Measurements from ENCODE around the gene CHCHD3.
"Not testable (repeated sequence)": the region's sequence is repeated elsewhere in the genome, so short reads cannot be mapped to it uniquely, and the experiment has no call there.

CHCHD3 gene

DNA sequence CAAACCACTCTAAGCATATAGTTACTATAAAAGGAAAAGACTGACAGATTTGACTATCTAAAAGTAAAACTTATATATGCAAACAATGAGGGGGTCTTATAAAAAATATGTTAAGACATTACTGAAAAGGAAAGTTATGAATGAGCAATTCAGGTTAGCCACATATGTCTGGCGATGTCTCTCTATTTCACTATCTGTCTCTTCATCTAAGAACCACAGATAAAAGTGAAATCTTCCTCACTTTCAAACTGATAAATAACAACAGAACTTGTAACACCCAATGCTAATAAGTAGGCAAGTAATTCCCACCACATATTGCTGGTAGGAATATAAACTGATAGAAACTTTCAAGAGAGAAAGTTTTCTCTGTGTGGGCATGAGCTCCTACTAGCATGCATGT lies 138.2 kb downstream of the CHCHD3 start:
- DNase-seq: no peak

DNA sequence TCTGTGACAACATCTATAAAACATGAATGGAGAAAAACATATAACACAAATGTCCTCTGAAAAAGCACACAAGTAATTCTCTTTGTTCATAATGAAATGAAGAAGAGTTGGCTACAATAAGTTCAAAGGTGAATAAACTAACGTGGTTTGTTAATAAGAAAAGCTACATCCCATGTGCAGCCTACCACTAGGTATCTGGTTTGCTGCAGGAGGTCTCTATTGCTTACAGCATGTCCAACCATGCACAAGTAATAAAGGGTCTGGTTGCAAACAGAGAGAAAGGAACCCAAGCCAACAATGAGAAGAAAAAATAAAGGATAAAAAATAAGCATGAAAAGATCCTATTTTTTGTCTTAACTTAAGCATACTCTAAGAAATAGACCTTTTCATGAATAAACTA lies 139.2 kb downstream of the CHCHD3 start:
- DNase-seq: no peak

DNA sequence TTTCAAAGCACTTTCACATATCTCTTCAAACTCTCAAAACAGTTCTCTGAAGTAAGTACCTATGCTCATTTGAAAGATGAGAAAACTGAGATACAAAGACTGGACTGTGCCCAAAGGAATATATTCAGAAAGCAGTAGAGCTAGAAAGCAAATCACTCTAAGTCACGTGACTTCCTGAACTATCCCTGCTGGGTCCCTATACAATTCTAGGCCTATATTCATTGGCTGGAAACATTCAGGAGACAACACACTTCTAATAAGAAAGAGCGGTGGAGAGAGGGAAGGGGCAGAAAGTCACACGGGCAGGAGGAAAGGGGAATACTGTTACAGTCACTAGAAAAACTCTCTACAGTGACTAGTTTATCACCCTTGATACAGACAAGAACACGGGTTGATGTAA lies 140.0 kb downstream of the CHCHD3 start:
- no peak for DNase-seq

DNA sequence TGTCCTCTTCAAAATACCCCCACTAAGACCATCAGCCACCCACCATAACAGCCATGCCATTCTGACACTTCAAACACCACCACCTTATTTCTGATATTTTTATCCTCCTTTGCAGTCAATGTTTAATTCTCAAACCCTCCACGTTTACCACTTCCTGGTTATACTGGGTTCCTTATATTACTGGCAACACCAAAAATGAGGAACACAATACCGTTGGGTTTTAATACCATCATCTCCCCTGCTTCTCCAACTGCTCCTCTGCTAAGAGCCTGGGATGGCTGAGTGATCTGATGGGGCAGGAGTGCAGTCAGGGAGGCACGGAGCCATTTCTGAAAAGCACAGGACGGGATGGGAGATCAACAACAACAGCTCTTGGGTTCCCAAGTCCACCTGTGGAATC lies 140.5 kb downstream of the CHCHD3 start:
- DNase-seq: no peak

DNA sequence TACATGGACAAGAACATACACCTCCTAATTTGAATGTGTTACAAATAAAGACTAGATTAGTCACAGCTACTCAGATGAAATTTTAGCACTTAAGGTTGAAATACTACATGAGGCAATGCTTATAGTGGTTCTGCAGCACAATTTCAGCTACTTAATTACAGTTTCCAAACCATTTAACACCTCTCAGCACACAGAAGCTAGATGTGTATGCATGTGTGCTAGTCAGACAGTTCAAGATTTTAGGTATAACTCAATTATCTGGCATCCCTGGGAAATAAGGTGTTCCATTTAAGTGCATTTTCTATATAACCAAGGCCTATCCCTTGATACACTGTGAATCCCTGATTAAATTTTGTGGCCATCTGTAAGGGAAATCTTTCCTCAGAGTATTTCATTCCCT lies 141.8 kb downstream of the CHCHD3 start:
- DNase-seq: no peak

DNA sequence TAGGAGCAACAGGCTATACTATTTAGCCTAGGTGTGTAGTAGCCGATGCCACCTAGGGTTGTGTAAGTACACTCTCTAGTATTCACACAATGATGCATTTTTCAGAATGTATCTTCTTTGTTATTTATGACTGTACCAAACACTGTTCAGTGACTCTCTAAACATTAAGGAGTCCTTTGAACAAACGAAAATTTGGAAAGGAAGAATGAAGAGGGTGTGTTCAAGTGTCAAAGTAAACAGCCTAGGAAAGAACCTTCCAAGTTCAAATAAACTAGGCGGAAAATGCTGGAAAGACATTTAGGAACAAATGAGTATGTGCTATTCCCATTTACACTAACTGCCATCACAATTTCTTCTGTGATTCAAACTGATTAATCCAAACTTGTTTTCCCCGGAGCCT lies 142.4 kb downstream of the CHCHD3 start:
- DNase-seq: no peak

DNA sequence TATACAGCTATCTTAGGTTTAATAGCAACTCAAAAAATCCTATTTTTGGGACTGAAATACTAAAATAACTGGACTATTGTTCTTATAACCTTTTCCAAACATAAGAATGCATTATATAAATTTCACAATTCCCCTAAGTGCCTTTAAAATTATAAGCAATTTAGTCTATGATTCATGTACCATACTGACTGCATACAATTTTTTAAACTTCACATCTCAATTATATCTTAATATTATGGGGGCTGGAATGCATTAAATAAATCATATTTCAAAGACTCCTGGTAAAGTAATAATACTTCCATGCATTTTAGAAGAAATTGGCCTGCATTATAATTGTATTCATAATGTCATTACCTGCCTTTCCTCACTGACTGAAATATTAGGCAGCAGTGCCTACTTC lies 144.6 kb downstream of the CHCHD3 start:
- no peak for DNase-seq

DNA sequence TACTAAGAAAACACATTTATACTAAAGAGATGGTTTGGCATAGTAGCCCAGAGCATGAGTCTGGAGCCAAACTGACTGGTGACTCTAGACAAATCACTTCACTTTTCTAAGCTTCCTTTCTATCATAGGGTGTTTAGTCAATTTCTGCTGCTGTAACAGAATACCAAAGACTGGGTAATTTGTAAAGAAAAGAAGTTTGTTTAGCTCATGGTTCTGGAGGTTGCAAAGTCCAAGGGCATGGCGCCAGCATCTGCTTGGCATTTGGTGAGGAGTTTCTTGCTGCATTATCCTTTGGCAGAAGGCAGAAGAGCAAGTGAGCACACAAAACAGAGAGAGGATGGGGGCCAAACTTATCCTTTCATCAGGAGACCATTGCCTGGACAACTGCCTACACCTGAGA lies 146.3 kb downstream of the CHCHD3 start:
- DNase-seq: no peak

DNA sequence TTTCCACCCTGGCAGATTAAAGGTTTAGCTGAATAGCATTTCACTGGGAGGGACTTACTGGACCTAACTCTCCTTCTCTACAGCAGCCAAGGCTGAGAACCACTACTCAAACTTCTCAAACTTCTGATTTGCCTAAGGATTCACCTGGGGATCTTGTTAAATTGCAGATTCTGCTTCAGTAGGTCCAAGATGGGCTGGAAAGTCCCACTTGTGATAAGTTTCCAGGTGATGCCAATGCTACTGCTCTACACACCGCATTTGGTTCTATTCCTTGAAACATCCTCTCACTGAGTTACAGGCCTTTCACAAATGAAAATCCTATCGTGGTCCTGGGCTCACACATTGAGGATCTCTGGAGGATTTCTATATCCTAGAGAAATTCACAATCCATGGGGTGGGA lies 147.9 kb downstream of the CHCHD3 start:
- DNase-seq: no peak

DNA sequence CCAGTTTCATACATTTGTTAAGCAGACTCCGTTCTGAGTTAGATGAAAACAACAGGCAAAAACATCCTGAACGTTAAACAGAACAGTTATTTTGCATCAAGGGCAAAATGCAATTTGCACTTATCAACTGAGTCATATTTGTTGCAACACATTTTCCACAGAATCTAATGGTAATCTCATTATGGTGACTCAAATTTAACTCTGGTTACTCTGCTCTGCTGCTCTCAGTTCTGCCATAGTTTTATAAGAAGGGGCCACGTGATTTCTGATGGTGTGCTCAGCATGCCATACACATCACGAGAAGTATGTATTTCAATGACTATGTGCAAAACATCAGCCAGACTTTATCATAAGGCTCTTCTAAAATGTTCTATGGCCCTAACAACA lies 148.8 kb downstream of the CHCHD3 start:
- no peak for DNase-seq

DNA sequence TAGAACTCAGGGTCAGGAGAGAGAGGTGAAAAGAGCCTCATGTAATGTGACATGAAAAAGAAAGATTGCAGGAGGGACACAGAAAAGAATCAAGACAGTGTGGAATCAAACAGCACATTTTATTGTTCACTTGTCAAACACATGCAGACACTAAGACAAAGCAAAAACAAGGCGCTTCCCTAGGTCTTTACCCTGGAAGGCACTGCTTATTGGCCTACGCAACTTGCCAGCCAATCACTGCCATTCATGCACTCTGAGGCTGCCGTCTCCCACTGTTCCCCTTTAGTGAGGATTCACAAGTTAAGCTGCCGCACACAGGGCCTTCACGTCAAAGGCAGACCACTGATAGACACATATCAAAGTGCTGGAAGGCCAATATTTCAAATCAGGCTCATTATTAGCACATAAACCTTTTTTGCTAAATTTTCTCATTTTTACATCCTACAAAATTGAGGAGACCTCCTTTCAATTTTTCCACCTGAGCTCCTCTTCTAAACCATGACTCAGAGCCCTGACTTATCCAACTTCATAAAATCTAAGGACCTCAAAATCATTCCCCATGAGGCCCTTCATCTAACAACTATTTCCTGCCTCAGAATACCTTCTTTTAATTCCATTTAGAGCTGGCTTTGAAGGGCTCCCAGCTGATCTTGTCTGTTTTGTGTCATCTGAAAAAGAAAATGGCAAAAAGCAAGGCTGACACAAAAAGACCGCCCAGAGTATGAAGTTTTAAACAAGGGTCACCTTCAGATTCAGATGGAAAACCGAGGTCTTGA lies 149.4 kb downstream of the CHCHD3 start:
- DNase-seq: no peak

DNA sequence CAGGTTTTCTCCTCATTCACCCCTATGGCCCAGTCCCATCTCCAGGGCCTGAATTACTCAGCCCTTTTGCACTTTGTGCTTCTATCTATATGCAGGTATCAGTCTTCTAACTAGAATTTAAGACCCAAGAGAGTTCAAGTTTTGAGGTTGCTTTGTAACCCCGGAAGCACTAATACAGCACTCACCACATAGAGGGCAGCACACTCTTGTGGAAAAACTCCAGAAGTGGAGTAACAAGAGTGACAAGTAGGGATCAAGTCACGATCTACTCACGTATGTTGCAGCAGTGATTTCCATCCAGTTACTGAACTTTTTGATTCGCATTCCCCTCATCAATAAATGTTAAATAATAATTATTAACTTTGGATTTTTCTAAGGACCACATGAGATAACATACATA lies 151.0 kb downstream of the CHCHD3 start:
- DNase-seq: no peak

DNA sequence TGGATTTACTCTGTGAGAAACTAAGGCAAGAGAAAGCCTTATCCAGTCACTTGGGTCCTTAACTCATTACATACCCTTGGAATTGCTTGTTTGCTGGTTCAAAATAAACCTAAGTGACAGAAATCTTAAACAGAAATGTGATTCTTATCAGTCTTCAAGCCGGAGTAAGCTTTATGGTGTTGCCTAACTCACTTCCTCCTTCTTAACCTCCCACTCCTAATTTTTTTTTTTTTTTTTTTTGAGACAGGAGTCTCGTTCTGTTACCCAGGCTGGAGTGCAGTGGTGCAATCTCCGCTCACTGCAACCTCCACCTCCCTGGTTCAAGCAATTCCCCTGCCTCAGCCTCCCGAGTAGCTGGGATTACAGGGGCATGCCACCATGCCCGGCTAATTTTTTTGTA lies 151.9 kb downstream of the CHCHD3 start:
- DNase-seq: not testable (repeated sequence)

DNA sequence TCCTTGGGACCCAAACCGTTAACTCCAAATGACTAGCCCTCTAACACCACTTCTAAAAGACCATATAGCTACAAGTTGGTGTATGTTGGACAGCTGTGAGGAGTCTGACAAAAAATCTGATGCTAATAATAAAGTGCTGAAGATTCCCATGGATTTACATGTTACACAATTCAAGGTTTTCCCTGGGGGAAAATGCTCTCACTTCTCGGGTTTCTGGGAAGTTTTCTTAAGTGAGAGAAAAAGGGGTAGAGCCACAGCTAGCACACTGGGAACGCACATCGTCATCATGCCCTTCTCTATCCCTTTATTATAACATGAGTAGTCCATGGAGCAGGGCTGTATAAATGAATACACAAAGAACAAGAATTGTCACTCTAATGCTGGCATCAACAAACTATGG lies 162.1 kb downstream of the CHCHD3 start:
- no peak for DNase-seq

DNA sequence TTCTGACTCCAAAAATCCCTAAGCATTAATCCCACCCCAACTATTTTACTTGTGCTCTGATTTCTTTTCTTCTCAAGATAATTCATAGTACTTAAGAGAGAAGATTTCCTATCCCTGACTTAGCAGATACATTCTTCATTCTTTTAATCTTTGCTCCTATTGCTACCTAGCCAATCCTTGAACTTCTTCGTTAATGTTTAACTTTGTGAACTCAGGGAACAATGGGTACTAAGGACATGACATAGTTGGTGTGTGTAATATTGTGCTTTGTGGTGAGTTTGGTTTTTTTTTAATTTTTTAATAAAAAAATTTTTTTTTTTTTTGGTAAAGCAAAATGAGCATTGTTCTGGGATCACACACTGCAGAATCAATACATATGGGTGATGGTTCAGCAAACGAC lies 166.2 kb downstream of the CHCHD3 start:
- no peak for DNase-seq

DNA sequence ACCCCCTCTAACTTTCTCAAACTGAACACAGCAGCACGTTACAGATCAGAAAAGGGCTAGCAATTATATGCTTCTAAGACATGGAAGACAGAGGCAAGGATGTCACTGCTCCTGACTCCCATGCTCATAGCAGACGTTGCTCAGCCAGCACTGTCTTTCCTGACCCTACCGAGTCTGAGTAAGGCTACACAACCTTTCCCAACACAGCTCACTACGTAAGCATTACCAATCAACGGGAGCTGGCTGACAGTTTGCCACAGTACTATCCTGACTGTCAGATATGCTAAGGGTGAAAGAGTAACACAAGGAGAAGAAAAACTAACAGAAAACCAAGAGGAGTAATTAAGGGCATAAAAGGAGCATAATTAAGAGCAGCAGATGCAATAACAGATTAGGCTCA lies 171.2 kb downstream of the CHCHD3 start:
- no peak for DNase-seq

DNA sequence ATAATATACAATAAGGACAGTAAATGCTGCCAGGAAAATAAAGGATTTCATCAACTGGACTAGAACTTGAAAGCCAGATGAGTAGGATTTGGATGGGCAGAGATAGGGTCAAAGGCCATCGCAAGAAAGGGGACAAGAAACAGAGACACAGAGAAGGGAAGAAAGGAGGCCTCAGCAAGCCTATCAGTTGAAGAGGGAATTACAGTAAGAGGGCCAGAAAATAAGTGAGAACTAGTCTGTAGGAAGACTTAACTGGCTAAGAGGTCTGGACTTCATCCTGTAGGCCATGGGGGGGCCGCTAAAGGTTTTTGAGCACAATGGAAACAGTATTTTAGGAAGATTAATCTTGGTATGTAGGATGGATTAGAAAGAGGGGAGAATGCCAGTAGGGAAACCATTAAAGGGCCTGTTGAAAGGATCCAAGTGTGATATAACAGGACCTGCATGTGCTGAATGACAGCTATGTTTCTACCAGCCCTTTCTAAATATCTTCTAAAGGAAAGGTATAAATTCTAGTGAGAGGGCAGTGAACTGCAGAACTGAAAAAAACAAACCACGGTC lies 174.4 kb downstream of the CHCHD3 start:
- DNase-seq: no peak

DNA sequence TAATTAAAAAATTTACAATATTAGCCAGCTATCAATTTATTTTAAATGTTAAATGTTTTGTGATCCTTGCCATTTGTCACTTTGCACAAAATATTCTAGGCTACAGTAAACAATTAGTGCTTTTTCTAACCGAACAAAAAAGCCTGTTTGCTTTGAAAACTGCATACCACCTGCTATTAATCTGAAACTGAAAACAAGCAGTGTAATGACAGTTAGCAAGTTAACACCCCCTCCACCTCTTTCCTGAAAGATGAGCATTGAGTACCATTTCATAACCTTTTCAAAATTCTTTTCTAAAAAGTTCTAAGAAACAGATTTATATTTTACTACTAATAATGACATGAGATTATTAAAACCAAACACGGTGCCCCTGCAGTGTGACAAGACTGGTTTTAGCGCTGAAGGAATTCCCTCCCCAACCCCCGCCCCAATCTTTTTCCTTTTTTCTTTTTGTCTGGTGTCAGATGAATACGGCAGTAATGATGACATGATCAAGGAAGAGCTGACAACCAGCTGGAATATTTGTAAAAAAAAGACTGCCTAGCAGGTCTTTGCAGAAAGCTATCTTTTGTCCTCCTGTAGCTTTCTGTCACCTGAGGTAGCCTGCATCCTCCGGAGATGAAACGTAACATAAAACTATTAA lies 175.6 kb downstream of the CHCHD3 start:
- no peak for DNase-seq

DNA sequence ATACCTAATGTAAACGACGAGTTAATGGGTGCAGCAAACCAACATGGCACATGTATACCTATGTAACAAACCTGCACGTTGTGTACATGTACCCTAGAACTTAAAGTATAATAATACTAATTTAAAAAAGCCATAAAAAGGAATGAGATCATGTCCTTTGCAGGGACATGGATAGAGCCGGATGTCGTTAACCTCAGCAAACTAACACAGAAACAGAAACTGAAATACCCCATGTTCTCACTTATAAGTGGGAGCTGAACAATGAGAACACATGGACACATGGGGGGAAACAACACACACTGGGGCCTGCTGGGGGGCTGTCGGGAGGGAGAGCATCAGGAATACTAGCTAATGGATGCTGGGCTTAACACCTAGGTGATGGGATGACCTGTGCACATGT lies 176.8 kb downstream of the CHCHD3 start:
- not testable (repeated sequence) for DNase-seq

DNA sequence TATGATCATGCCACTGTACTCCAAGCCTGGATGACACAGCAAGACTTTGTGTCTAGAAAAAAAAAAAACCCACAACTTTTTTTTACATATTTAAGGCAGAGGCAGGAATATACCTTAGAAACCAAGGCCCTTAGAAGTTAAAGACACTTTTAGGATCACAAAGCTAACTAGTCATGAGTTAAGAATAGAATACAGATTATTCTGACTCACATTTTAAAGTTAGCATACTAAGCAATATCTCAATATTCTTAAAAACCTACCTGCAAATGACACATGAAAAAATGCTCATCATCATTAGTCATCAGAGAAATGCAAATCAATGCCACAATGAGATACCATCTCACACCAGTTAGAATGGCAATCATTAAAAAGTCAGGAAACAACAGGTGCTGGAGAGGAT lies 177.7 kb downstream of the CHCHD3 start:
- DNase-seq: no peak

DNA sequence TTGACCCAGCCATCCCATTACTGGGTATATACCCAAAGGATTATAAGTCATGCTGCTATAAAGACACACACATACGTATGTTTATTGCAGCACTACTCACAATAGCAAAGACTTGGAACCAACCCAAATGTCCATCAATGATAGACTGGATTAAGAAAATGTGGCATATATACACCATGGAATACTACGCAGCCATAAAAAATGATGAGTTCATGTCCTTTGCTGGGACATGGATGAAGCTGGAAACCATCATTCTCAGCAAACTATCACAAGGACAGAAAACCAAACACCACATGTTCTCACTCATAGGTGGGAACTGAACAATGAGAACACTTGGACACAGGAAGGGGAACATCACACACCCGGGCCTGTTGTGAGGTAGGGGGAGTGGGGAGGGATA lies 179.6 kb downstream of the CHCHD3 start:
- DNase-seq: not testable (repeated sequence)

DNA sequence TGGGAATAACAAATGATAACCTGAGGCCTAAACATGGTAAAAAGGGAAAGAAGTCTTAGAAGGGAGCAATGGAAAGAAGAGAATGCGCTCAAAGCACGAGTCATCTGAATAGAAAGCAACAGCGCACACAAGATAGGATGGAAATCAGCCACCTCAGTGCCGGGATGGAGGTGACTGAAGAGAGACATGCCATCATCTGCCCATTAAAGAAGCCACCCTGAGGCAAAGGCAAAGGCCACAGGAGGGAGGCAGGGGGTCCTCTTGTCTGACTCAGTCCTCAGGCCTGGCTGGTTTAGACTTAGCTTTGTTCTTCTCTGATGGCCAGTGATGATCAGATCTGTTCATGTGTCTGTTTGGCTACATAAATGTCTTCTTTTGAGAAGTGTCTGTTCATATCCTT lies 180.6 kb downstream of the CHCHD3 start:
- DNase-seq: no peak

DNA sequence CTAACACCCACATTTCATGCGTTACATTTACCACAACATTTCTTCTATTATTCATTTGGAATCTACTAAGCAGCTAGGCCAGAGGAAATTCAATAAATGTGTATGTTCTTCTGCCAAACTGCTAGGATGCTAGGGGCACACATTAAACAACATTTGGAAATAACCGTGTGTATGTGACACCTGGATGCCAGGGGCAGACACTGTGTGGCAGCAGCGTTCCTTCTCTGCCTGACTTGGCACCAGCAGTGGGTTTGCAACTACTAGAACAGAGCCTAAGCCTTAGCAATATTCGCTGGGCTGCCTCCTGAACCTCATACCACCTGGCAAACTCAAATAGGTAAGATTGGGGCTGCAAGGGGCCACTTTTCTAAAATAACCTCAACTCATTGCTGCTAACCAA lies 182.1 kb downstream of the CHCHD3 start:
- no peak for DNase-seq

DNA sequence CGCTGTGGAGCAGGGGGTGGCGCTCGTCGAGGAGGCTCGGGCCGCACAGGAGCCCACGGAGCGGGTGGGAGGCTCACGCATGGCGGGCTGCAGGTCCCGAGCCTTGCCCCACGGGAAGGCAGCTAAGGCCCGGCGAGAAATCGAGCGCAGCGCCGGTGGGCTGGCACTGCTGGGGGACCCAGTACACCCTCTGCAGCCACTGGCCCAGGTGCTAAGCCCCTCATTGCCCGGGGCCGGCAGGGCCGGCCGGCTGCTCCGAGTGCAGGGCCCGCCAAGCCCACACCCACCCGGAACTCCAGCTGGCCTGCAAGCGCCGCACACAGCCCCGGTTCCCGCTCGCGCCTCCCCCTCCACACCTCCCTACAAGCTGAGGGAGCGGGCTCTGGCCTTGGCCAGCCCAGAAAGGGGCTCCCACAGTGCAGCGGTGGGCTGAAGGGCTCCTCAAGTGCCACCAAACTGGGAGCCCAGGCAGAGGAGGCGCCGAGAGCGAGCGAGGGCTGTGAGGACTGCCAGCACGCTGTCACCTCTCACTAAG lies 183.2 kb downstream of the CHCHD3 start:
- DNase-seq: not testable (repeated sequence)
